Measurements from ENCODE around the gene KIF26B. TPM values are rescaled to one million over a fixed set of nuclear protein-coding genes. Genes with fewer than 3 reads are reported as not detected.

Gene KIF26B
- polyA plus RNA-seq, 2 of the 4 experiments (the other 2 are of a cell fraction), result 0.01 to 0.04 TPM

GRCh38 chr1:245317217-245317616, 162.4 kb downstream of the KIF26B start:
- 40% methylated on average over 5 of the region's 5 CpGs for WGBS (ENCODE audit: missing lambda C conversion rate)
- ChIA-PET POLR2A (no interaction called here), CTCF (no interaction called here)
- no peaks in the 10 kb centered on the region for H3K4me1 ChIP-seq
- ATAC-seq, result no peak
- H3K27ac ChIP-seq, result no peak overlapping the region
- DNase-seq (ENCODE audit: low read depth in 1 of 2, low spot score in 1 of 2), result no peak
- H3K4me2 ChIP-seq, result no peak overlapping the region
- FAIRE-seq, result no peak
- H3K4me3 ChIP-seq, result no peak overlapping the region
- H3K9me3 ChIP-seq, result no peaks in the 10 kb centered on the region
- TF ChIP-seq JUN (IDR thresholded peaks at IDR 0.05), result no peak
- no peak for TF ChIP-seq CBX2 (IDR thresholded peaks at IDR 0.05; ENCODE audit: borderline replicate concordance, low read depth)
- no peak for TF ChIP-seq ZSCAN20 (CRISPR knock-in tag; IDR thresholded peaks at IDR 0.05)
- no peak for TF ChIP-seq BHLHE40 (IDR thresholded peaks at IDR 0.05; ENCODE audit: low read depth, low read length)
- TF ChIP-seq EHMT2 (IDR thresholded peaks at IDR 0.05; ENCODE audit: low read depth), result no peak
- TF ChIP-seq PHF8 (IDR thresholded peaks at IDR 0.05; ENCODE audit: borderline replicate concordance, low read depth), result no peak
- TF ChIP-seq REST (IDR thresholded peaks at IDR 0.05), result no peak
- TF ChIP-seq ELK1 (IDR thresholded peaks at IDR 0.05; ENCODE audit: low read depth, low read length), result no peak
- no peak for TF ChIP-seq HEYL (CRISPR knock-in tag; IDR thresholded peaks at IDR 0.05)
- TF ChIP-seq NFE2L2 (conservative IDR thresholded peaks at IDR 0.05; ENCODE audit: low read length), result no peak
- no peak for TF ChIP-seq ZFP36 (IDR thresholded peaks at IDR 0.05; ENCODE audit: borderline replicate concordance, partially characterized antibody)
- TF ChIP-seq FOSB (CRISPR knock-in tag; IDR thresholded peaks at IDR 0.05), result no peak
- TF ChIP-seq RCOR1 (IDR thresholded peaks at IDR 0.05; ENCODE audit: low read depth, low read length), result no peak
- no peak for TF ChIP-seq BCL3 (IDR thresholded peaks at IDR 0.05)
- TF ChIP-seq USF2 (IDR thresholded peaks at IDR 0.05), result no peak
- no peak for TF ChIP-seq CHD4 (IDR thresholded peaks at IDR 0.05; ENCODE audit: borderline replicate concordance)
- TF ChIP-seq E2F6 (IDR thresholded peaks at IDR 0.05; ENCODE audit: borderline replicate concordance, low read depth), result no peak
- TF ChIP-seq ATOH8 (CRISPR knock-in tag; IDR thresholded peaks at IDR 0.05; ENCODE audit: low read depth), result no peak

GRCh38 chr1:245319094-245319493, 164.3 kb downstream of the KIF26B start:
- FAIRE-seq (no peak), DNase-seq (ENCODE audit: low read depth in 1 of 2, low spot score in 1 of 2) (no peak), ATAC-seq (0 out of 6 replicates have a peak, but pooled peaks of 1 of the 2 experiments have one; percentile 30)
- no peak overlapping the region for H3K27ac ChIP-seq
- 34% methylated on average over 4 of the region's 4 CpGs for WGBS (ENCODE audit: missing lambda C conversion rate)
- ChIA-PET POLR2A (no interaction called here), CTCF (no interaction called here)
- H3K9me3 ChIP-seq, result no peaks in the 10 kb centered on the region
- H3K4me1 ChIP-seq, result no peaks in the 10 kb centered on the region
- no peak overlapping the region for H3K4me3 ChIP-seq
- no peak overlapping the region for H3K4me2 ChIP-seq
- TF ChIP-seq PBX3 (IDR thresholded peaks at IDR 0.05) (no peak), POLR2AphosphoS2 (conservative IDR thresholded peaks at IDR 0.05; ENCODE audit: low read length) (no peak), NFE2L2 (conservative IDR thresholded peaks at IDR 0.05; ENCODE audit: low read length) (no peak), TFCP2L1 (CRISPR knock-in tag; IDR thresholded peaks at IDR 0.05) (no peak), SMC3 (IDR thresholded peaks at IDR 0.05) (no peak), BHLHE40 (IDR thresholded peaks at IDR 0.05; ENCODE audit: low read depth, low read length) (no peak), BCL3 (IDR thresholded peaks at IDR 0.05) (no peak), E2F6 (IDR thresholded peaks at IDR 0.05; ENCODE audit: borderline replicate concordance, low read depth) (no peak), JUNB (IDR thresholded peaks at IDR 0.05) (no peak), FOSB (CRISPR knock-in tag; IDR thresholded peaks at IDR 0.05) (no peak), CBX8 (IDR thresholded peaks at IDR 0.05) (no peak), HDAC2 (IDR thresholded peaks at IDR 0.05) (no peak)

Data from A549 (cell line).